Measurements from ENCODE around the gene CHAT.

- TF ChIP-seq EP300 (IDR thresholded peaks at IDR 0.05) = no peak
- TF ChIP-seq, protein P1, sequence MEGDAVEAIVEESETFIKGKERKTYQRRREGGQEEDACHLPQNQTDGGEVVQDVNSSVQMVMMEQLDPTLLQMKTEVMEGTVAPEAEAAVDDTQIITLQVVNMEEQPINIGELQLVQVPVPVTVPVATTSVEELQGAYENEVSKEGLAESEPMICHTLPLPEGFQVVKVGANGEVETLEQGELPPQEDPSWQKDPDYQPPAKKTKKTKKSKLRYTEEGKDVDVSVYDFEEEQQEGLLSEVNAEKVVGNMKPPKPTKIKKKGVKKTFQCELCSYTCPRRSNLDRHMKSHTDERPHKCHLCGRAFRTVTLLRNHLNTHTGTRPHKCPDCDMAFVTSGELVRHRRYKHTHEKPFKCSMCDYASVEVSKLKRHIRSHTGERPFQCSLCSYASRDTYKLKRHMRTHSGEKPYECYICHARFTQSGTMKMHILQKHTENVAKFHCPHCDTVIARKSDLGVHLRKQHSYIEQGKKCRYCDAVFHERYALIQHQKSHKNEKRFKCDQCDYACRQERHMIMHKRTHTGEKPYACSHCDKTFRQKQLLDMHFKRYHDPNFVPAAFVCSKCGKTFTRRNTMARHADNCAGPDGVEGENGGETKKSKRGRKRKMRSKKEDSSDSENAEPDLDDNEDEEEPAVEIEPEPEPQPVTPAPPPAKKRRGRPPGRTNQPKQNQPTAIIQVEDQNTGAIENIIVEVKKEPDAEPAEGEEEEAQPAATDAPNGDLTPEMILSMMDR (IDR thresholded peaks at IDR 0.05) = no peak
- TF ChIP-seq POLR2A (IDR thresholded peaks at IDR 0.05) = no peak
Observed at GRCh38 chr10:49688920-49689319, 75.1 kb downstream of the CHAT start.

Data from tibial nerve (tissue), 4 donors.